GM12864 (cell line): ENCODE data around the gene OSBPL3.

Experiments used
- DNase-seq: peaks from one replicate; pipeline ENCODE4 v3.0.0-alpha.2; 2011; ENCODE audit warnings: low read depth
- H3K4me3 ChIP-seq: 2 replicates; pipeline ENCODE4 v1.5.1; 2011; ENCODE audit warnings: mild to moderate bottlenecking, low read depth, low read length, control low read depth
- TF ChIP-seq, protein P1 (sequence below): IDR thresholded peaks from 2 replicates; pipeline ENCODE4 v1.5.1; 2011; ENCODE audit warnings: low read depth, mild to moderate bottlenecking, moderate library complexity, low read length, control low read depth, inconsistent platforms; ENCODE audit errors: missing control alignments

OSBPL3 gene

DNA sequence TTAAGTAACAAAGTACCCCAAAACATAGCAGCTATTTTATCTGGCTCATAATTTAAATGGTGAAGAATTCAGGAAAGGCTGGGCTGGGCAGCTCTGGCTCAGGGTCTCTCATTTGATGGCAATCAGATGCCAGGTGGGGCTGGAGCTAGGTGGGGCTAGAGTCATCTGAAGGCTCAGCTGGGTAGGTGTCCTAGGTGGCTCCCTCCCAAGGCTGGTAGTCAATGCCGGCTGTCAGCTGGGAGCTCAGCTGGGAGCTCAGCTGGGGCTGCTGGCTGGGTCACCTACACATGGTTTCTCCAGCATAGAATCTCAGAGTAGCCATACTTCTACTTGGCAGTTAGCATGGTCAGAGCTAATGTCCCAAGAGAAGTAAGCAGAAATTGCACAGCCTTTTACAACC, 34.1 kb downstream of the OSBPL3 start:
- no peak for DNase-seq
- H3K4me3 ChIP-seq = no peak overlapping the region
- TF ChIP-seq, protein P1, sequence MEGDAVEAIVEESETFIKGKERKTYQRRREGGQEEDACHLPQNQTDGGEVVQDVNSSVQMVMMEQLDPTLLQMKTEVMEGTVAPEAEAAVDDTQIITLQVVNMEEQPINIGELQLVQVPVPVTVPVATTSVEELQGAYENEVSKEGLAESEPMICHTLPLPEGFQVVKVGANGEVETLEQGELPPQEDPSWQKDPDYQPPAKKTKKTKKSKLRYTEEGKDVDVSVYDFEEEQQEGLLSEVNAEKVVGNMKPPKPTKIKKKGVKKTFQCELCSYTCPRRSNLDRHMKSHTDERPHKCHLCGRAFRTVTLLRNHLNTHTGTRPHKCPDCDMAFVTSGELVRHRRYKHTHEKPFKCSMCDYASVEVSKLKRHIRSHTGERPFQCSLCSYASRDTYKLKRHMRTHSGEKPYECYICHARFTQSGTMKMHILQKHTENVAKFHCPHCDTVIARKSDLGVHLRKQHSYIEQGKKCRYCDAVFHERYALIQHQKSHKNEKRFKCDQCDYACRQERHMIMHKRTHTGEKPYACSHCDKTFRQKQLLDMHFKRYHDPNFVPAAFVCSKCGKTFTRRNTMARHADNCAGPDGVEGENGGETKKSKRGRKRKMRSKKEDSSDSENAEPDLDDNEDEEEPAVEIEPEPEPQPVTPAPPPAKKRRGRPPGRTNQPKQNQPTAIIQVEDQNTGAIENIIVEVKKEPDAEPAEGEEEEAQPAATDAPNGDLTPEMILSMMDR = no peak

DNA sequence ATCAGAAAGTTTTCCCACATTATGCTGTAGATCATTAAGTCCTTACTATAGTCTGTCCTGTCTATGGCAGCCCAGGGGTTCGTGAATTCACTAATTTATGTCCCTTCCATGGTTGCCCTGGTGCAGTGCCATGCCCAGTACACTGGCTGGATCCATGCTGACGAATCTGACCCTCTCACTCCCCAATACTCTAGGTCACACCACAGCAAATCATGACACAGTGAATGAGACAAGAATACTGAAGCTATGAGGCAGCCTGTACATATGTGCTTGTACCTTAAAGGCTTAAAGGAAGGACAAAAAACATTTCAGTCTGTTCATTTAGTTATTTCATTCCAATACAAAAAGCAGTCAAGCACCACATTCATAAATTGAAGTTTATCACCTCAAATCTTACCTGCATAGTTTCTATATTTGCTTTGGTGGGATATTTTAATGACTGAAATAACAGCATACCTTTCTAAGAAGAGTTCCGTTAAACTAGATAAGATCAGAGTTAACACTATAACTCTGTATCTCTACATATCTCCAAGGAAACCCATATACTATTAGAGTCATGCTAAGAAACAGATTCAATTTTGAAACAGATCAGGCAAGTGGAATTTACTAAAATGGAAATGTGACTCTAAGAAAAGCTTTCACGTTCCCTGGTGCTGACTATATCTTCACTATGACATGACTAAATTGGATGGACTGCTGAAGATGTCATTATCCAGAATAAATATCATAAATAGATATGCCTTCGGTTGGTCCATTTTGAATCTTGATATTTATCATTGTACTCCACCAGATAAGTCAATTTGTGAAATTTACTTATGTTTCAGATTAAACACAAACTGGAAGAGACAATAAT, 36.7 kb downstream of the OSBPL3 start:
- TF ChIP-seq, protein P1 = no peak
- no peak for DNase-seq
- H3K4me3 ChIP-seq = no peak overlapping the region

- no peak for DNase-seq
- TF ChIP-seq, protein P1 = no peak
- no peak overlapping the region for H3K4me3 ChIP-seq
These were observed 37.8 kb downstream of the OSBPL3 start for GRCh38 chr7:24942226-24942625.

DNA sequence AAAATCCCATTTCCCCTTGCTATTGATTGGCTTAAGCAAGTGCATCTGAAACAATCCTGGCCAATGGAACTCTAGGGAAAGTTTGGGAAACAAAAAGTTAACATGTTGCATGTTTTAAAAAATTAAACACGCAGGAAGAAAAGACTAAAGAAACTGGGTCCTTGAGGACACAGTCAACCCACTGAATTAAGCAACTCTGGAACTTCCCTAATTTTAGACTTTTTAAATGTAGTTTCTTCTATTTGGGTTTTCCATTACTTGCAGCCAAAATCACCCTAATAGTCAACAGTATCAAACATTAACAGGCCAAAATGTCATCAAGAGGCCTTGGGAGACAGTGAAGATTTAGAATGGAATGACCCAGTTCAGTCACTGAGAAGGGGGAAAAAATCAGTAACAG, 40.6 kb downstream of the OSBPL3 start:
- TF ChIP-seq, protein P1 = no peak
- H3K4me3 ChIP-seq = no peak overlapping the region
- DNase-seq = no peak

GRCh38 chr7:24936121-24936824, 43.7 kb downstream of the OSBPL3 start:
- H3K4me3 ChIP-seq = no peak overlapping the region
- DNase-seq = no peak
- TF ChIP-seq, protein P1 = no peak

DNA sequence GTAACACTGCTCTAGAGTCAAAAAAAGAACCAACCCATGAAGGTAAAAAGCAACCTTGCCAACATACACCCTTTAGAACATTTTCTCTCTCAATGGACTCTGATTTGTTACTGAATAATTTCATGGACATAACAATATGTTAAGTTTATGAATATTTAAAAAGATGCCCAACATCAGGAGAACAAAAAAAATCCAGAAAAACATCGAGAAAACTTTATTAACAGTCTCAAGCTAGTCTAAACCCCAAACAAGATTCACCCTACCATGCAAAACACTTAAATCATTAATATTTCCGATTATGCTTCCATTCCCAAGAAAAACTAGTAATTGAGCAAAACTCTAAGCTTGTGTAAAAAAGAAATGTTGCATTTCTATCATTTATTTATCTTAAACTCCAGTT, 46.7 kb downstream of the OSBPL3 start:
- TF ChIP-seq, protein P1 = no peak
- DNase-seq = no peak

More for the DNA sequence above, 46.7 kb downstream of the OSBPL3 start:
- H3K4me3 ChIP-seq = no peak overlapping the region; the same call in 1 of the 2 replicates
